Lower leg skin (tissue), 4 donors: ENCODE data around the gene ASXL1. TPM values are rescaled to one million over a fixed set of nuclear protein-coding genes. Genes with fewer than 3 reads are reported as not detected.
"Not testable (repeated sequence)": the region's sequence is repeated elsewhere in the genome, so short reads cannot be mapped to it uniquely, and the experiment has no call there.

Experiments
- DNase-seq, 2 donors: peaks; one replicate each; pipeline ENCODE4 v3.0.0-alpha.2; 2019; ENCODE audit warnings: low spot score in 2 of 2
- H3K4me3 ChIP-seq: fragments of 200-600 bp; sonication (generic); 2 replicates; pipeline ENCODE4 v1.5.1; 2017; ENCODE audit warnings: mild to moderate bottlenecking, low read depth; ENCODE audit not compliant: poor library complexity, severe bottlenecking
- CTCF ChIP-seq, 3 donors: fragments of 450-650 bp; IDR thresholded peaks; one replicate each; pipeline ENCODE4 v1.5.1; 2016; ENCODE audit warnings: antibody characterized with exemption in 3 of 3, mild to moderate bottlenecking in 3 of 3, moderate library complexity in 2 of 3
- POLR2A ChIP-seq, 2 donors: fragments of 450-650 bp; IDR thresholded peaks; one replicate each; pipeline ENCODE4 v1.6.1; 2016 to 2017; ENCODE audit warnings: antibody characterized with exemption in 2 of 2, mild to moderate bottlenecking in 1 of 2, moderate library complexity in 1 of 2
- WGBS, 2 donors: methylation state at CpG; one replicate each; pipeline ENCODE4 v1.1.5; 2018; 5-methylcytosine and 5-hydroxymethylcytosine counted together
- intact Hi-C: fragments of 100-400 bp; cut with DNase I; formaldehyde crosslinking; loops from one replicate; pipeline ENCODE4 v1.15.0; 2023; ENCODE audit warnings: low total_unique reads
- total RNA-seq, 4 donors: library from RNA; depleted of rRNA; stranded (reverse); fragments of >200 nt; gene quantifications; one replicate each; pipeline ENCODE4 v1.1.0, GENCODE V29; 2016

ASXL1 gene
- total RNA-seq, 4 donors from 2014 or later: 29.1 to 84.8 (median 32.6) TPM

GRCh38 chr20:32382102-32382950 lies 24.2 kb downstream of the ASXL1 start:
- intact Hi-C loops: no loop called here
- TF ChIP-seq CTCF (IDR thresholded peaks at IDR 0.05) (no peak), POLR2A (IDR thresholded peaks at IDR 0.05) (no peak)
- no peak for DNase-seq
- WGBS, 2 donors: 76 to 77% methylated on average over 11 of the region's 11 CpGs
- no peak overlapping the region for H3K4me3 ChIP-seq

- WGBS, 2 donors: 93 to 95% methylated on average over 9 of the region's 9 CpGs
- H3K4me3 ChIP-seq, DNase-seq, intact Hi-C loops: not testable (repeated sequence)
Observed at GRCh38 chr20:32383441-32383840, 25.3 kb downstream of the ASXL1 start.

GRCh38 chr20:32385541-32385940 lies 27.4 kb downstream of the ASXL1 start:
- intact Hi-C loops: no loop called here
- TF ChIP-seq POLR2A (IDR thresholded peaks at IDR 0.05) (no peak), CTCF (IDR thresholded peaks at IDR 0.05) (no peak)
- no peak overlapping the region for H3K4me3 ChIP-seq
- DNase-seq: no peak
- 49 to 55% methylated on average over 3 of the region's 3 CpGs for WGBS, 2 donors

- TF ChIP-seq CTCF (IDR thresholded peaks at IDR 0.05): no peak
- TF ChIP-seq POLR2A (IDR thresholded peaks at IDR 0.05): no peak
- intact Hi-C loops: no loop called here
- WGBS, 2 donors: 80 to 85% methylated on average over 1 of the region's 1 CpG
- H3K4me3 ChIP-seq: no peak overlapping the region
- DNase-seq: no peak
Observed at GRCh38 chr20:32386091-32386490, 28.0 kb downstream of the ASXL1 start.

GRCh38 chr20:32387252-32387651 lies 29.1 kb downstream of the ASXL1 start:
- intact Hi-C loops: no loop called here
- no peak for DNase-seq
- no peak for TF ChIP-seq POLR2A (IDR thresholded peaks at IDR 0.05)
- no peak for TF ChIP-seq CTCF (IDR thresholded peaks at IDR 0.05)

GRCh38 chr20:32391003-32391402 lies 32.9 kb downstream of the ASXL1 start:
- TF ChIP-seq POLR2A (IDR thresholded peaks at IDR 0.05) (no peak), CTCF (IDR thresholded peaks at IDR 0.05) (no peak)
- intact Hi-C loops: loop anchor here (10.0 kb wide), 1 partner anchor 756 kb away; the partner anchor contains the start of gene COX4I2
- 92 to 96% methylated on average over 2 of the region's 2 CpGs for WGBS, 2 donors
- H3K4me3 ChIP-seq: no peak overlapping the region
- DNase-seq: no peak

More at GRCh38 chr20:32387252-32387651, 29.1 kb downstream of the ASXL1 start:
- no peak overlapping the region for H3K4me3 ChIP-seq
- WGBS, 2 donors: 75 to 82% methylated on average over 2 of the region's 2 CpGs
